DOHH2 (cell line): ENCODE results near the gene NBDY.

Experiments
- H3F3A ChIP-seq: fragments of 200-600 bp; sonication (generic), shearing (Covaris generic); 2 replicates; pipeline ENCODE4 v1.6.0; 2016; ENCODE audit warnings: antibody characterized with exemption, mild to moderate bottlenecking; ENCODE audit not compliant: control insufficient read depth, insufficient read depth
- H3K27ac ChIP-seq: fragments of 200-600 bp; sonication (generic); 2 replicates; pipeline ENCODE4 v1.5.1; 2014; ENCODE audit warnings: low read depth, mild to moderate bottlenecking, low read length, moderate library complexity
- H3K27me3 ChIP-seq: fragments of 200-600 bp; sonication (generic); 2 replicates; pipeline ENCODE4 v1.6.1; 2014; ENCODE audit warnings: mild to moderate bottlenecking, low read length, mixed read lengths; ENCODE audit not compliant: control insufficient read depth
- H3K36me3 ChIP-seq: fragments of 200-600 bp; sonication (generic); 2 replicates; pipeline ENCODE4 v1.6.1; 2014; ENCODE audit warnings: mild to moderate bottlenecking, low read length, moderate library complexity, mixed read lengths; ENCODE audit not compliant: control insufficient read depth
- H3K4me1 ChIP-seq: fragments of 200-600 bp; sonication (generic); 2 replicates; pipeline ENCODE4 v1.6.1; 2014; ENCODE audit warnings: mild to moderate bottlenecking, low read length, mixed read lengths; ENCODE audit not compliant: control insufficient read depth
- H3K4me2 ChIP-seq: fragments of 200-600 bp; sonication (generic); 2 replicates; pipeline ENCODE4 v1.6.0; 2014; ENCODE audit warnings: mild to moderate bottlenecking, low read length, moderate library complexity
- H3K4me3 ChIP-seq: fragments of 200-600 bp; sonication (generic); 2 replicates; pipeline ENCODE4 v1.5.1; 2014; ENCODE audit warnings: mild to moderate bottlenecking, low read length, mixed read lengths
- H3K79me2 ChIP-seq: fragments of 200-600 bp; sonication (generic); 2 replicates; pipeline ENCODE4 v1.6.1; 2014; ENCODE audit warnings: mild to moderate bottlenecking, low read length, mixed read lengths; ENCODE audit not compliant: control insufficient read depth
- H3K9me2 ChIP-seq: fragments of 200-600 bp; sonication (generic); replicated peaks from 2 replicates; pipeline ENCODE4 v1.6.1; 2014; ENCODE audit warnings: mild to moderate bottlenecking, low read length, mixed read lengths; ENCODE audit not compliant: control insufficient read depth
- H3K9me3 ChIP-seq: fragments of 200-600 bp; sonication (generic); 2 replicates; pipeline ENCODE4 v1.6.1; 2014; ENCODE audit warnings: antibody characterized with exemption, low read length, mixed read lengths; ENCODE audit not compliant: control insufficient read depth, insufficient read depth
- H4K20me1 ChIP-seq: fragments of 200-600 bp; sonication (generic); 2 replicates; pipeline ENCODE4 v1.6.0; 2014; ENCODE audit warnings: low read depth, mild to moderate bottlenecking, antibody characterized with exemption, low read length, moderate library complexity; ENCODE audit not compliant: control insufficient read depth, insufficient read depth
- EZH2phosphoT487 ChIP-seq: fragments of 200-600 bp; sonication (generic); IDR thresholded peaks from 2 replicates; pipeline ENCODE4 v1.6.1; 2017; ENCODE audit warnings: borderline replicate concordance, mild to moderate bottlenecking, antibody characterized with exemption, low read length, moderate library complexity, mixed read lengths
- TF ChIP-seq, protein P1 (sequence below): fragments of 200-600 bp; sonication (generic); IDR thresholded peaks from one replicate; pipeline ENCODE4 v1.5.1; 2014; ENCODE audit warnings: antibody characterized with exemption, mild to moderate bottlenecking, low read depth, low read length; ENCODE audit not compliant: poor library complexity, severe bottlenecking

Gene NBDY

DNA sequence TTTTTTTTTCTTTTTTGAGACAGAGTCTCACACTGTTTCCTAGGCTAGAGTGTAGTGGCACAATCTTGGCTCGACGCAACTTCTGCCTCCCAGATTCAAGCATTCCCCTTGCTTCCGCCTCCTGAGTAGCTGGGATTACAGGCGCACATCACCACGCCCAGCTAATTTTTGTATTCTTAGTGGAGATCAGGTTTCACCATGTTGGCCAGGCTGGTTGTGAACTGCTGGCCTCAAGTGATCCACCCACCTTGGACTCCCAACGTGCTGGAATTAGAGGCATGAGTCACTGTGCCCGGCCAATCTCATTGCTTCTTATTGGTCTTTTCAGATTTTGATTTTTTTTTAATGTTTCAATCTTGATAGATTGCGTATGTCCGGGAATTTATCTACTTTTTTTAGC, 124.4 kb downstream of the NBDY start:
- H3K79me2 ChIP-seq, result no peaks in the 10 kb centered on the region
- no peaks in the 10 kb centered on the region for H3K4me1 ChIP-seq
- H3K27me3 ChIP-seq, result no peaks in the 10 kb centered on the region

DNA sequence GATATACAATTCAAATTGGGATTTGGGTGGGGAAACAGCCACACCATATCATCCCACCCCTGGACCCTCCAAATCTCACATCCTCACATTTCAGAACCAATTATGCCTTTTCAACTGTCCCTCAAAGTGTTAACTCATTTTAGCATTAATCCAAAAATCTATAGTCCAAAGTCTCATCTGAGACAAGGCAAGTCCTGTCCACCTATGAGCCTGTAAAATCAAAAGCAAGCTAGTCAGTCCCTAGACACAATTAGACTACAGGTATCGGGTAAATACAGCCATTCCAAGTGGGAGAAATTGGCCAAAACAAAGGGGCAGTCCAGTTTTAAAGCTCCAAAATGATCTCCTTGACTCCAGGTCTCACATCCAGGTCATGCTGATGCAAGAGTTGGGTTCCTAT, 128.0 kb downstream of the NBDY start:
- H3K9me2 ChIP-seq, result no peaks in the 10 kb centered on the region
- no peaks in the 10 kb centered on the region for H3K4me1 ChIP-seq
- no peaks in the 10 kb centered on the region for H3K36me3 ChIP-seq
- H3K4me2 ChIP-seq, result no peak overlapping the region
- TF ChIP-seq EZH2phosphoT487, result no peak
- TF ChIP-seq, protein P1, sequence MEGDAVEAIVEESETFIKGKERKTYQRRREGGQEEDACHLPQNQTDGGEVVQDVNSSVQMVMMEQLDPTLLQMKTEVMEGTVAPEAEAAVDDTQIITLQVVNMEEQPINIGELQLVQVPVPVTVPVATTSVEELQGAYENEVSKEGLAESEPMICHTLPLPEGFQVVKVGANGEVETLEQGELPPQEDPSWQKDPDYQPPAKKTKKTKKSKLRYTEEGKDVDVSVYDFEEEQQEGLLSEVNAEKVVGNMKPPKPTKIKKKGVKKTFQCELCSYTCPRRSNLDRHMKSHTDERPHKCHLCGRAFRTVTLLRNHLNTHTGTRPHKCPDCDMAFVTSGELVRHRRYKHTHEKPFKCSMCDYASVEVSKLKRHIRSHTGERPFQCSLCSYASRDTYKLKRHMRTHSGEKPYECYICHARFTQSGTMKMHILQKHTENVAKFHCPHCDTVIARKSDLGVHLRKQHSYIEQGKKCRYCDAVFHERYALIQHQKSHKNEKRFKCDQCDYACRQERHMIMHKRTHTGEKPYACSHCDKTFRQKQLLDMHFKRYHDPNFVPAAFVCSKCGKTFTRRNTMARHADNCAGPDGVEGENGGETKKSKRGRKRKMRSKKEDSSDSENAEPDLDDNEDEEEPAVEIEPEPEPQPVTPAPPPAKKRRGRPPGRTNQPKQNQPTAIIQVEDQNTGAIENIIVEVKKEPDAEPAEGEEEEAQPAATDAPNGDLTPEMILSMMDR, result no peak
- H3K4me3 ChIP-seq, result no peak overlapping the region
- H3K9me3 ChIP-seq, result no peaks in the 10 kb centered on the region
- no peaks in the 10 kb centered on the region for H4K20me1 ChIP-seq
- H3F3A ChIP-seq, result no peaks in the 10 kb centered on the region
- H3K27me3 ChIP-seq, result no peaks in the 10 kb centered on the region
- H3K27ac ChIP-seq, result no peak overlapping the region
- no peaks in the 10 kb centered on the region for H3K79me2 ChIP-seq

More for the DNA sequence above, 124.4 kb downstream of the NBDY start:
- no peak overlapping the region for H3K4me2 ChIP-seq
- no peak for TF ChIP-seq EZH2phosphoT487
- TF ChIP-seq, protein P1, result no peak
- H4K20me1 ChIP-seq, result no peaks in the 10 kb centered on the region
- no peaks in the 10 kb centered on the region for H3K9me3 ChIP-seq
- no peak overlapping the region for H3K4me3 ChIP-seq
- H3K36me3 ChIP-seq, result no peaks in the 10 kb centered on the region
- H3K9me2 ChIP-seq, result no peaks in the 10 kb centered on the region
- no peak overlapping the region for H3K27ac ChIP-seq
- H3F3A ChIP-seq, result no peaks in the 10 kb centered on the region

DNA sequence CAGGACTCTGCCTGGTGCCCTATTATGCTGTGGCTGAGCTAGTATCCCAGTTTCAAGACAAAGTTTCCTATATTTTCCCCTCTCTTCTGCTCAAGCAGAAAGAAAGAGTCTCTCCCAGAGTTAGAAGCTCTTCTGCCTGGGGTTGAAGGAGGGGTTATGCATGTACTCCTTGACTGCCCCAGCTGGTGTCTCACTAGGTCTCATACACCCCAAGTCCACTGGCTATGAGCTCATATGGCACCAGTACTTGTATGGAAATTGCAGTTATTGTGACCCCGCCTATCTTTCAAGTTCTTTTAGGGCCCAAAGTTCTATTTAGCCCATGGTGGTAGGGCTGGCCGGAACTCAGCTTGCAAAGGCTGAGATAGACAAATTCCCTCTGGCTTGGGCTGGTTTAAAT, 131.8 kb downstream of the NBDY start:
- Histone ChIP-seq H3F3A (no peaks in the 10 kb centered on the region), H3K4me2 (no peak overlapping the region), H3K27me3 (no peaks in the 10 kb centered on the region), H3K4me3 (no peak overlapping the region), H3K79me2 (no peaks in the 10 kb centered on the region), H3K4me1 (no peaks in the 10 kb centered on the region), H3K27ac (no peak overlapping the region), H3K9me3 (no peaks in the 10 kb centered on the region), H4K20me1 (no peaks in the 10 kb centered on the region), H3K36me3 (no peaks in the 10 kb centered on the region), H3K9me2 (no peaks in the 10 kb centered on the region)
- TF ChIP-seq, protein P1, result no peak
- no peak for TF ChIP-seq EZH2phosphoT487
